Measurements from ENCODE around the gene IP6K1.

DNA sequence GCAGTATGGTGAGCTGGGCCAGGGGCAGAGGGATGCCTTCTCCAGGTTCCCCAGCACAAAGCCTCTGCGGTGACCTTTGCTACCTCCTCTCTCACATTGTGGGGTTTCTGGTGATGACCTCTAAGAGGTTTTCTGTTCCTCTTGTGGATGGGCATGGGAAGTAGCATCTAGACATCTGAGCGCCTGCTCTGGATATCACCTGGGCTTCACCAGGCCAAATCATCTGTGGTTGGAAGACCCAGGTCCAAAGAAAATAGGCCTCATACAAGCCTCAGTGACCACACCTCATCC, 105.2 kb downstream of the IP6K1 start:
- TF ChIP-seq GATA3 (IDR thresholded peaks at IDR 0.05; ENCODE audit: low read depth, low read length) (no peak), GATA2 (IDR thresholded peaks at IDR 0.05; ENCODE audit: low read depth, low read length) (no peak)
